SU-DHL-6 (cell line): Measurements from ENCODE around the gene MYOF.

Experiments used
- H2AFZ ChIP-seq: fragments of 200-600 bp; sonication (generic); 2 replicates; pipeline ENCODE4 v1.6.1; 2014; ENCODE audit warnings: low read depth, mild to moderate bottlenecking, moderate library complexity, mixed read lengths, antibody characterized with exemption, low read length; ENCODE audit not compliant: severe bottlenecking
- H3F3A ChIP-seq: fragments of 200-600 bp; shearing (Covaris generic); 2 replicates; pipeline ENCODE4 v1.6.0; 2016; ENCODE audit warnings: antibody characterized with exemption, mild to moderate bottlenecking; ENCODE audit not compliant: insufficient read depth
- H3K27ac ChIP-seq: fragments of 200-600 bp; sonication (generic); 2 replicates; pipeline ENCODE4 v1.5.1; 2016; ENCODE audit warnings: low read depth, mild to moderate bottlenecking, low read length, moderate library complexity, mixed read lengths
- H3K27me3 ChIP-seq: fragments of 200-600 bp; sonication (generic), shearing (Covaris generic); 2 replicates; pipeline ENCODE4 v1.6.0; 2014; ENCODE audit warnings: mild to moderate bottlenecking, low read length
- H3K36me3 ChIP-seq: fragments of 200-600 bp; sonication (generic); 2 replicates; pipeline ENCODE4 v1.6.1; 2014; ENCODE audit warnings: mild to moderate bottlenecking, low read length, mixed read lengths
- H3K4me2 ChIP-seq: fragments of 300-600, 200-600 bp; shearing (Covaris generic), sonication (generic); 2 replicates; pipeline ENCODE4 v1.6.0; 2014; ENCODE audit warnings: low read length, low read depth, mild to moderate bottlenecking; ENCODE audit not compliant: poor library complexity, severe bottlenecking
- H3K4me3 ChIP-seq: fragments of 200-600 bp; sonication (generic); 2 replicates; pipeline ENCODE4 v1.5.1; 2014; ENCODE audit warnings: antibody characterized with exemption, low read length, mild to moderate bottlenecking, mixed read lengths; ENCODE audit not compliant: insufficient read depth, poor library complexity, severe bottlenecking
- H3K79me2 ChIP-seq: fragments of 200-600 bp; sonication (generic); 2 replicates; pipeline ENCODE4 v1.6.1; 2014; ENCODE audit warnings: mild to moderate bottlenecking, low read length, moderate library complexity; ENCODE audit not compliant: insufficient read depth
- H3K9ac ChIP-seq: fragments of 200-600 bp; sonication (generic); 2 replicates; pipeline ENCODE4 v1.7.0; 2014; ENCODE audit warnings: mild to moderate bottlenecking, low read length
- H3K9me2 ChIP-seq: fragments of 200-600 bp; sonication (generic); replicated peaks from 2 replicates; pipeline ENCODE4 v1.6.1; 2014; ENCODE audit warnings: low read length; ENCODE audit not compliant: insufficient read depth
- H3K9me3 ChIP-seq: fragments of 200-600 bp; sonication (generic); 2 replicates; pipeline ENCODE4 v1.6.1; 2014; ENCODE audit warnings: low read length, mixed read lengths; ENCODE audit not compliant: insufficient read depth
- H4K20me1 ChIP-seq: fragments of 200-600 bp; sonication (generic); 2 replicates; pipeline ENCODE4 v1.6.1; 2014; ENCODE audit warnings: low read depth, mild to moderate bottlenecking, antibody characterized with exemption, low read length, moderate library complexity, mixed read lengths
- CTCF ChIP-seq: fragments of 200-600 bp; sonication (generic); IDR thresholded peaks from one replicate; pipeline ENCODE4 v1.5.1; 2017; ENCODE audit warnings: antibody characterized with exemption, mild to moderate bottlenecking, low read length, moderate library complexity; ENCODE audit not compliant: insufficient read depth, poor library complexity, severe bottlenecking
- EZH2phosphoT487 ChIP-seq: fragments of 200-600 bp; sonication (generic), shearing (Covaris generic); conservative IDR thresholded peaks from 2 replicates; pipeline ENCODE4 v1.6.1; 2018; ENCODE audit warnings: mild to moderate bottlenecking, antibody characterized with exemption, low read length, moderate library complexity, mixed read lengths

MYOF gene

GRCh38 chr10:93406364-93407145, 75.6 kb downstream of the MYOF start:
- no peaks in the 10 kb centered on the region for H3K9me3 ChIP-seq
- no peak overlapping the region for H3K27ac ChIP-seq
- H3K9me2 ChIP-seq: no peaks in the 10 kb centered on the region
- no peak overlapping the region for H3K9ac ChIP-seq
- H3K27me3 ChIP-seq: no peaks in the 10 kb centered on the region
- TF ChIP-seq EZH2phosphoT487 (no peak), CTCF (no peak)
- no peak overlapping the region for H3K4me2 ChIP-seq
- no peaks in the 10 kb centered on the region for H3F3A ChIP-seq
- no peak overlapping the region for H3K4me3 ChIP-seq
- no peaks in the 10 kb centered on the region for H3K79me2 ChIP-seq
- H2AFZ ChIP-seq: no peak overlapping the region
- no peaks in the 10 kb centered on the region for H3K36me3 ChIP-seq
- H4K20me1 ChIP-seq: no peaks in the 10 kb centered on the region

DNA sequence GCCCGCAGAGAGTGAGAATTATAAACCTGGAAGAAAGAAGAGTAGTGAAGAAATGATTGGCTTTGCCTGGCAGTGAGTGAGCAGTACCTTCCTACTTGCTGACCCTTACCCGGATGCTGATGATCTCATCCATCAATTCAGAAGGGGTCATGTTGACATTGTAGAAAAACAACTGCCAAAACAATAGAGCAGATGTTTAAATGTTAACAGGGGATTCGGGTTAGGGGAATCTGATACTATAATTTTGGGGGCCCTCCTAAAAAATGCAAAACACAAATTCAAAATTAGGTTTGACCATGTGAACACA, 78.1 kb downstream of the MYOF start:
- H3K9me3 ChIP-seq: no peaks in the 10 kb centered on the region
- no peak overlapping the region for H3K9ac ChIP-seq
- TF ChIP-seq CTCF: no peak
- no peak for TF ChIP-seq EZH2phosphoT487
- no peaks in the 10 kb centered on the region for H4K20me1 ChIP-seq
- H2AFZ ChIP-seq: no peak overlapping the region
- H3K9me2 ChIP-seq: no peaks in the 10 kb centered on the region
- no peak overlapping the region for H3K27ac ChIP-seq
- H3K4me3 ChIP-seq: no peak overlapping the region
- no peaks in the 10 kb centered on the region for H3K27me3 ChIP-seq
- H3K4me2 ChIP-seq: no peak overlapping the region
- H3F3A ChIP-seq: no peaks in the 10 kb centered on the region
- no peaks in the 10 kb centered on the region for H3K36me3 ChIP-seq
- H3K79me2 ChIP-seq: no peaks in the 10 kb centered on the region

DNA sequence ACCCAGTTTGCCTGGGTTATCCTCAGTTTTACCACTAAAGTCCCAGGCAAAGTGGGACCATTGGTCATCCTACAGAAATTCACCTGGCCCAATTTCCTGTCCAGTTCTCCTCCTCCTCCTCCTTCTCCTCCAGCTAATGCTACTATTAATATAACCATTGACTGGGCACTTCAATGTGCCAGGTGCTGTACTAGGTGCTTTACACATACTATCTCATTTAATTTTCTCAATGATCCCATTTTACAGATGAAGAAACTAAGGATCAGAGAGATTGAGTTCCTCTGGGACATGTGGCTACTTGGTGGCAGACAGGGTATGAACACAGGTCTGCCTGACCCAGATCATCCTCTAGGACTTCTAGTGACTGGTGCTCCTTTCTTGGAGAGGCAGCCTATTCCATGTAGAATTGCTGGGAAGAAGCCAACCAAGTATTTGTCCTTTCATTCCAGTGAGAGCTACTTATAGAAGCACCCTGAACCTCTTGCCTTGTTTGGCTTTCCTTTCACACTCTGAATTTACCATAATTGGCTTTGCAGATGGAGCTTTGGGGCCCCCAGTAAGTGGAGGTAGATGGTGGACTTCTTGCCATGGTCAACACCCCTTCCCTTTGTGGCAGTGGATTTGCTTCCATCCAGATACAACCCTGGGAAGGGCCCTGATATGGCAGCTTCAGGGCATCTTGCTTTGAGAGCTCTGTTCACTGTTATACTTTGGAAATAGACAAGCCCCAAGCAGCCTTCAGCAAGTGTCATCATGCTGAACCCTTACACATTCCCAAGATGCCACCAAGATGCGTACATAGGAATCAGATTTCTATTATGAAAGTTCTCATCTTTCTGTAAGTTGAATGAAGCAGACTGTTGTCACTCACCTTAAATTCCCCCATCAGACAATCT, 78.7 kb downstream of the MYOF start:
- no peaks in the 10 kb centered on the region for H3K79me2 ChIP-seq
- H4K20me1 ChIP-seq: no peaks in the 10 kb centered on the region
- H3F3A ChIP-seq: no peaks in the 10 kb centered on the region
- H3K27ac ChIP-seq: no peak overlapping the region
- TF ChIP-seq CTCF: no peak
- no peak for TF ChIP-seq EZH2phosphoT487
- H3K36me3 ChIP-seq: no peaks in the 10 kb centered on the region
- H2AFZ ChIP-seq: no peak overlapping the region
- H3K27me3 ChIP-seq: no peaks in the 10 kb centered on the region
- H3K9me3 ChIP-seq: no peaks in the 10 kb centered on the region
- no peak overlapping the region for H3K9ac ChIP-seq
- H3K4me3 ChIP-seq: no peak overlapping the region
- H3K9me2 ChIP-seq: no peaks in the 10 kb centered on the region
- no peak overlapping the region for H3K4me2 ChIP-seq
